Kidney (tissue), 14 donors: ENCODE data around the gene FAAP20. TPM values are rescaled to one million over a fixed set of nuclear protein-coding genes. Genes with fewer than 3 reads are reported as not detected.

ENCODE experiments used
- DNase-seq, 5 donors: peaks; one replicate each; pipeline ENCODE4 v3.0.0-alpha.2; 2013 to 2020
- FAIRE-seq: peaks from 2 replicates; lab custom pipeline; 2012; peaks lifted over from hg19 to GRCh38; lab: Jason Lieb, UNC
- H3K27ac ChIP-seq, 2 donors: one replicate each; pipeline ENCODE4 v1.7.0; 2013; ENCODE audit warnings: low read depth in 2 of 2, low read length in 2 of 2, inconsistent platforms in 1 of 2
- H3K27me3 ChIP-seq: one replicate; pipeline ENCODE4 v1.7.1; 2013; ENCODE audit warnings: low read length, inconsistent platforms; ENCODE audit not compliant: control insufficient read depth, insufficient read depth
- H3K36me3 ChIP-seq, 3 donors: one replicate each; pipeline versions ENCODE4 v1.7.0 to v1.7.1; 2013; ENCODE audit warnings: low read length in 3 of 3, control low read depth in 1 of 3, inconsistent platforms in 1 of 3; ENCODE audit not compliant: insufficient read depth in 3 of 3, control insufficient read depth in 2 of 3
- H3K4me1 ChIP-seq, 3 donors: one replicate each; pipeline versions ENCODE4 v1.7.0 to v1.7.1; 2013; ENCODE audit warnings: low read length in 3 of 3, inconsistent platforms in 1 of 3, low read depth in 1 of 3; ENCODE audit not compliant: control insufficient read depth in 2 of 3, insufficient read depth in 2 of 3
- H3K4me3 ChIP-seq, 3 donors: one replicate each; pipeline versions ENCODE4 v1.7.0 to v1.8.1; 2013; ENCODE audit warnings: low read length in 3 of 3, control low read depth in 1 of 3, inconsistent platforms in 1 of 3
- H3K9ac ChIP-seq, 3 donors: one replicate each; pipeline versions ENCODE4 v1.7.0 to v1.7.1; 2013; ENCODE audit warnings: low read length in 3 of 3, control low read depth in 1 of 3, inconsistent platforms in 1 of 3
- H3K9me3 ChIP-seq, 3 donors: one replicate each; pipeline versions ENCODE4 v1.7.0 to v1.7.1; 2013; ENCODE audit warnings: low read length in 3 of 3, control low read depth in 1 of 3, inconsistent platforms in 1 of 3; ENCODE audit not compliant: control insufficient read depth in 2 of 3, insufficient read depth in 1 of 3
- intact Hi-C: fragments of 100-400 bp; cut with DNase I; formaldehyde crosslinking; loops from one replicate; pipeline ENCODE4 v1.11.1; 2022
- polyA plus RNA-seq: library from polyadenylated mRNA; stranded (reverse); fragments of 350-450 nt; fragmentation: Illumina TruSeq; extraction: RNeasy Lipid Tissue Mini Kit (QIAGEN cat#74804); gene quantifications from one replicate; pipeline ENCODE4 v1.2.3, GENCODE V29; 2014; ENCODE audit warnings: low read depth, low replicate concordance; ENCODE audit not compliant: insufficient read depth
- total RNA-seq: library from RNA; stranded (reverse); fragmentation: NEBNext Ultra II Directional; extraction: Animal tissue kit (Norgen Biotek cat#: 25700); gene quantifications from one replicate; pipeline ENCODE4 v1.2.1, GENCODE V29; 2021
- TF ChIP-seq, protein P1 (sequence below): IDR thresholded peaks from 3 replicates; pipeline ENCODE4 v1.5.1; 2012; ENCODE audit warnings: mild to moderate bottlenecking, moderate library complexity, borderline replicate concordance; ENCODE audit not compliant: insufficient read depth; ENCODE audit errors: extremely low read depth
- donor health status: control.
- donor health status: control.
- donor health status: control.
- donor health status: control.
- donor health status: control.
- donor health status: DM: yes; HTN: yes; CAD: no.
- donor health status: Normal renal cell carcinoma (clear cell type).

The FAAP20 gene
- total and polyA plus RNA-seq, 2 donors from 2014 or later = 69.0 to 109 TPM

GRCh38 chr1:2174348-2175054 is 20.1 kb downstream of the FAAP20 start:
- FAIRE-seq (no peak), DNase-seq (peak; percentile 71 to 82 (median 80))
- Histone ChIP-seq H3K36me3 (peaks cover 0 to 5% (median 2%) of the 10 kb centered on the region in 3 donors), H3K4me1 (no peaks in the 10 kb centered on the region), H3K9ac (no peak overlapping the region), H3K27ac (no peak overlapping the region), H3K4me3 (peak overlapping the region in 1 of 3 donors; percentile 8), H3K27me3 (no peaks in the 10 kb centered on the region), H3K9me3 (no peaks in the 10 kb centered on the region)
- intact Hi-C loops = no loop called here
- TF ChIP-seq, protein P1, sequence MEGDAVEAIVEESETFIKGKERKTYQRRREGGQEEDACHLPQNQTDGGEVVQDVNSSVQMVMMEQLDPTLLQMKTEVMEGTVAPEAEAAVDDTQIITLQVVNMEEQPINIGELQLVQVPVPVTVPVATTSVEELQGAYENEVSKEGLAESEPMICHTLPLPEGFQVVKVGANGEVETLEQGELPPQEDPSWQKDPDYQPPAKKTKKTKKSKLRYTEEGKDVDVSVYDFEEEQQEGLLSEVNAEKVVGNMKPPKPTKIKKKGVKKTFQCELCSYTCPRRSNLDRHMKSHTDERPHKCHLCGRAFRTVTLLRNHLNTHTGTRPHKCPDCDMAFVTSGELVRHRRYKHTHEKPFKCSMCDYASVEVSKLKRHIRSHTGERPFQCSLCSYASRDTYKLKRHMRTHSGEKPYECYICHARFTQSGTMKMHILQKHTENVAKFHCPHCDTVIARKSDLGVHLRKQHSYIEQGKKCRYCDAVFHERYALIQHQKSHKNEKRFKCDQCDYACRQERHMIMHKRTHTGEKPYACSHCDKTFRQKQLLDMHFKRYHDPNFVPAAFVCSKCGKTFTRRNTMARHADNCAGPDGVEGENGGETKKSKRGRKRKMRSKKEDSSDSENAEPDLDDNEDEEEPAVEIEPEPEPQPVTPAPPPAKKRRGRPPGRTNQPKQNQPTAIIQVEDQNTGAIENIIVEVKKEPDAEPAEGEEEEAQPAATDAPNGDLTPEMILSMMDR = peak; percentile 75

DNA sequence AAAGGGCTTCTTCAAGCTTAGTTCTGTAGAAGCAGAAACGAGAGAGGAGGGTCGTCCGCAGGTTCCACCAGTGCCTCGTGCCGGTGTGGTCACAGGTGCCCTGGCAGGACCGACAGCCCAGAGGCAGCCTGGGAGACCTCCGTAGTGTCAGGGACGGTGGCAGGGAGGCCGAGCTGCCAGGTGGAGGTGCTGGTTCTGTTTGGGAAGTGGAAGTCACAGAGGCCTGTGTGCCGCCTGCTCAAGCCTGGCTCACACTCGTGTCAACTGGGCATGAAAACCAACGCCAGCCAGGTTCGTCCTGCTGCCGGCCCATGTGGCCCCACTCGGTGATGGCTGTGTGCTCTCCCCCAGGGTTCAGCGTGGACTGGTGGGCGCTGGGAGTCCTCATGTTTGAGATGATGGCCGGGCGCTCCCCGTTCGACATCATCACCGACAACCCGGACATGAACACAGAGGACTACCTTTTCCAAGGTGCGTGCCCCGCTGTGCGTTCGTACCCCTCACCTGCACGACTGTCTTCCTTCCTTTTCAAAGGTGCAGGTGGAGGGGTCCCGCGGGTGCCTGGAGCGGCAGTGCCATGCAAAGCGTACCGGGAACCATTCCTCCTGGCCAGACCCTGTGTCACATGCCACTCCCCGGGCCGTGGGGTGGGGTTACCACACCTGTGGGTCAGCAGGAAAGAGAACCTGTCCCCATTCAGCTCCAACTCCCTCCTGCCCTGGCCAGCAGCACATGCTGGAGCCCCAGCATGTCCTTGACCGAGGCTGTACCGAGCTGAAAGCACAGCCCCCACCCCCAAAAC is 20.8 kb downstream of the FAAP20 start:
- H3K36me3 ChIP-seq = peaks cover 0 to 5% (median 2%) of the 10 kb centered on the region in 3 donors
- DNase-seq = peak in 1 of 5 donors; percentile 69

GRCh38 chr1:2172551-2173146 is 21.9 kb downstream of the FAAP20 start:
- Histone ChIP-seq H3K4me1 (no peaks in the 10 kb centered on the region), H3K9ac (no peak overlapping the region), H3K4me3 (no peak overlapping the region), H3K9me3 (no peaks in the 10 kb centered on the region), H3K36me3 (peaks cover 0 to 5% (median 2%) of the 10 kb centered on the region in 3 donors), H3K27me3 (no peaks in the 10 kb centered on the region), H3K27ac (no peak overlapping the region)
- TF ChIP-seq, protein P1 = no peak
- no peak for DNase-seq
- FAIRE-seq = no peak
- intact Hi-C loops = no loop called here

More for the DNA sequence above, 20.8 kb downstream of the FAAP20 start:
- FAIRE-seq = no peak
- Histone ChIP-seq H3K27ac (no peak overlapping the region), H3K4me1 (no peaks in the 10 kb centered on the region), H3K4me3 (no peak overlapping the region), H3K27me3 (no peaks in the 10 kb centered on the region), H3K9me3 (no peaks in the 10 kb centered on the region), H3K9ac (no peak overlapping the region)
- TF ChIP-seq, protein P1 = no peak
- intact Hi-C loops = no loop called here
